DND-41 (cell line): Measurements from ENCODE around the gene PERCC1.

Experiments used
- CTCF ChIP-seq: IDR thresholded peaks from 2 replicates; pipeline ENCODE4 v1.5.1; 2012; ENCODE audit warnings: borderline replicate concordance, low read length, moderate library complexity, mild to moderate bottlenecking; ENCODE audit not compliant: poor library complexity, severe bottlenecking; ENCODE audit errors: extremely low read depth
- EZH2 ChIP-seq: IDR thresholded peaks from 3 replicates; pipeline ENCODE4 v1.6.1; 2012; ENCODE audit warnings: borderline replicate concordance, low read depth, mild to moderate bottlenecking, moderate library complexity, low read length, inconsistent platforms; ENCODE audit not compliant: severe bottlenecking

- TF ChIP-seq CTCF (no peak), EZH2 (no peak)
Observed at GRCh38 chr16:1427473-1428461, 3.1 kb upstream of the PERCC1 start.
